Left lobe of liver (tissue), 2 donors: ENCODE measurements around the gene OR1M1. TPM values are rescaled to one million over a fixed set of nuclear protein-coding genes. Genes with fewer than 3 reads are reported as not detected.

Experiments
- ATAC-seq: fragments of 200-7000 bp; cut with Tn5 transposase; one replicate; pipeline ENCODE4 v1.9.1; 2020; ENCODE audit warnings: mild to moderate bottlenecking, moderate library complexity
- DNase-seq: peaks from one replicate; pipeline ENCODE4 v3.0.0-alpha.2; 2020; ENCODE audit warnings: low spot score
- total RNA-seq: library from RNA; stranded (reverse); gene quantifications from one replicate; pipeline ENCODE4 v1.2.1, GENCODE V29; 2021
- donor health status: DM: no; HTN: no; CAD: no; lungs with moderate emphysema.
- donor health status: DM: no; HTN: yes; CAD: no.

The OR1M1 gene
- total RNA-seq, 1 donor from 2014 or later, result not detected

DNA sequence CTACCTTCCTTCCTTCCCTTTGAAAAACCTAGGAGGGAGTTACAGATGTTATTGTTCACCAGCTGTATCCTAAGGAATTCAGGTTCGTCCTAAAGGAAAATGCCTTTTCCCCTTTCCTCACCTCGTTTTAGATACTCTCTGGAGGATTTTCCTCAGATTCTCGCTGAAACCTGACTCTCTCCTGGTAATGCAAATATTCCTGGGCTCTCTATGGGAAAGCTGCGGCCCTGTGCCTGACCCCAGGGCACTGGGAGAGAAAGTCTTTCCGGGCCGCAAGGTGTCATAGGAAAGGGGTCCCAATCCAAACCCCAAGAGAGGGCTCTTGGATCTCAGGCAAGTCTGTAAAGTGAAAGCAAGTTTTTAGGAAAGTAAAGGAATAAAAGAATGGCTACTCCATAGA is 13.1 kb upstream of the OR1M1 start:
- ATAC-seq (no peak), DNase-seq (no peak)

DNA sequence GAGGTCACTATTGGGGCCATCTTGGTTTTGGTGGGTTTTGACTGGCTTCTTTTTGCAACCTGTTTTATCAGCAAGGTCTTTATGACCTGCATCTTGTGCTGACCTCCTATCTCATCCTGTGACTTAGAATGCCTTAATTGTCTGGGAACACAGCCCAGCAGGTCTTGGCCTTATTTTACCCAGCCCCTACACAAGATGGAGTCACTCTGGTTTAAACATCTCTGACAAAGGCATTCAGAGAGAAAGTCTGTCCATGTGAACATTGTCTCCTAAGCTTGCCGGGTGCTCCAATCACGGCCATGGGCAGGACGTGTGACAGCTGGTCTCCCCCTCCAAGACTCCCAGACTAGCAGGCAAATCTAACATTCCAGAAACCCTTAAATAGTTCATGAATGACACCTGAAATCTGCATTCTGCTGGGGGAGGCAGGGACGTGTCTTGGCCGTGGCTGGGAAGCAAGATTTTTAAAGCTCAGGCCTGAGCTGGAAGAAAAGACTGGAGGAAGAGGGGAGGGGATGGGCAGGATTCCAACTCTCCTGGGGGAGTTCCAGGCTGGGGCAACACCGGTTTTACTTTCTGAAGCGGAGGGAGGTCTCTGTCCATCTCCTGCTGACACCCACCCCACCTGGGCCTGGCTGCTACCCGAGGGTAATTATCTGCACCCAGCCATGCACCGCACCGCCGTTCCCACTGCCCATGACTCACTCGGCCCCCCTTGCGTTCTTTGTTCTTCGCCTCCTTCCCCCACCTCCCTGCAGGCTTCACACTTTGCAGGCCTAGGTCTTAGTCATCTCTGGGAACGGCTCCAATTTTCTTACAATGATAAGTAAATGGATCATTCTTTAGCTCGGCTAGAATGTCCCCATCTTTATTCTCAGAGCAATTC is 11.6 kb upstream of the OR1M1 start:
- no peak for DNase-seq
- peak; percentile 13 for ATAC-seq

DNA sequence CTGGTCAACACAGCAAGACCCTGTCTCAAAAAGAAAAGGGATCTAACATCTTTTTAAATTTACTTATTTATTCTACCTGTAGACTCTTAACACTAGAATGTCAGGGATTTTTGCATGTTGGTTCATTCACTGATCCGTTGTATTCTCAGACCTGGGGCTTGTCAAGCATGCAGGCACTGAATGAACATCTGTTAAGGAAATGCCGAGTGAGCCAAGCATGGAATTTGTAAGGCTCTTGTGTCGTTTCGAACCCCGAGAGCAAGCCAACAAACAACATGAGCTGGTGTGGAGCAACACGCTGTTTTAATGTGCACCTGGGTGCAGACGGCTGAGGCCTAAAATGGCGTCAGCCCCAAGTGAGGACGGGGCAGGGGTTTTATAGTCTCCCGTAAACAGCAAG is 10.0 kb upstream of the OR1M1 start:
- no peak for ATAC-seq
- no peak for DNase-seq

DNA sequence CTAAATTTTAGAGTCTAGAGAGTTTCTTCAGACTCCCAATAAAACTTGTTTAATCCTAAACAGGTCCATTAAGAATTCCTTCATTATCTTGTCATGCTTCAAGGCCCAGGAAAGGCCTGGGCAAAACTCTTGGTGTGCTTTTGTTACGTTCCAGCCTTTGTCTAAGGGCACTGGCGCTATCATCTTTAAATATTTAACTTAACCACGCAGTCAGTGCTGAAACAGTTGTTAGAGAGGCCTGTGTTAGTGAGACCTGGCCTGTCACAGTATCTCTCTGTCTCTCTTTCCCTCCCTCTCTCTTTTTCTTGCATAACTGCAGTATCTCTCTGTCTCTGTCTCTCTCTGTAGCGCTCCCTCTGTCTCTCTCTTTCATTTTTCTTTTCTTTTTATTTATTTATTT is 8.2 kb upstream of the OR1M1 start:
- DNase-seq, result no peak

DNA sequence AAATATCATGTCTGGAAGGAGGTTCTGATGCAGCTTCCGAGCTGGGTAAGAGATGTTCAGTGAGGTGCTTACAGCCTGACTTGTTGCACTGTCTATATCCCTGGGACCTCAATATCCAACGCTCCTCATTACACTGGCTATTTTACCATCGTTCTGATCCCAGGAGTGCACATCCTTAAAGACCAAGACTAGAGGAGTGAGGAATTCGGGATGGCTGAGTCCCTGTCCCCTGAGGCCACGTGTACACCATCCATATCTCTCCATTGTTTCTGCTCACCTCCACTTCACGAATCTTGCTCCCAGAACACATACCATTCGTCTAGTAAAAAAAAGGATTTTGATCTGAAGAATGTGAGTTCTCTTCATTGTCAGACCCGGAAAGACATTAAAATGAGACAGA is 20.5 kb downstream of the OR1M1 start, which contains the start of gene OR7G2:
TSS of gene OR7G2 (minus strand) at position 101 of the 400 bp plus-strand sequence. CDS start 4,232 bp downstream, outside the sequence.
- ATAC-seq (no peak), DNase-seq (no peak)

More for the DNA sequence above, 8.2 kb upstream of the OR1M1 start:
- ATAC-seq, result no peak

DNA sequence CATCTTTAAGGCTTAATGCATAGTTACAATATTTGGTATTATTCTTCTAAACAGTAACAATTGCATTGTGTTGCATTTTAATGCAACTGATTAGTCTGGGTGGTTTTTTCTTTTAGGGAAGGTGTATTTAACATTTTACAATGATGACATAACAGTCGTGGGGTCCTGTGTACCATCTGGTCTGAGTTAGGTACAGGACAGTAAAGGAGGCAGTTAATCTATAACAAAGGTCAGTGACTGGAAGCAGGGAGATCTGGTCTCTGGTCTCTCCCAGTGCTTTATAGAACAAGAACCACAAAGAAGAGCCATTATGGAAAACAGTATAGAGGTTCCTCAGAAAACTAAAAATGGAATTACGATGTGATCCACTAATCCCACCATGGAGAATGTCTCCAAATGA is 23.1 kb downstream of the OR1M1 start:
- DNase-seq (no peak), ATAC-seq (no peak)

DNA sequence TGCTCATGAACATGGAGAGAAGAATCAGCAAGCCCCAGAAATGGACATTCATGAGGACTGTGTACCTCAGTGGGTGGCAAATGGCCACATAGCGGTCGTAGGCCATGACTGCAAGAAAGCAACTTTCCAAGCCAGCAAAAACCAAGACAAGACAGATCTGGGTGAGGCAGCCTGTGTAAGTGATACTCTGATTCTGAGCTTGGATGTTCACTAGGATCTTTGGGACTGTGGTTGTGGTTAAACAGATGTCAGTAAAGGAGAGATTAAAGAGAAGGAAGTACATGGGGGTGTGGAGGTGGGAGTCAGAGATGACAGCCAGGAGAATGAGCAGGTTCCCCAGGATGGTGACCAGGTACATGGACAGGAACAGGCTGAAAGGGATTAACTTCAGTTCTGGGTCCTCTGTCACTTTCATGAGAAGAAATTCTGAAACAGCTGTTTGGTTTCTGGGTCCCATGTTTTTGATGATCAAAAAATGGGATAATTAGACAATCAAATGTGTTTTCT is 28.5 kb downstream of the OR1M1 start, which contains the start of gene OR7G1:
TSS of gene OR7G1 (minus strand) at position 457 of the 507 bp plus-strand sequence. CDS start at position 457, 0 bp downstream.
- ATAC-seq, result no peak
- DNase-seq, result no peak

DNA sequence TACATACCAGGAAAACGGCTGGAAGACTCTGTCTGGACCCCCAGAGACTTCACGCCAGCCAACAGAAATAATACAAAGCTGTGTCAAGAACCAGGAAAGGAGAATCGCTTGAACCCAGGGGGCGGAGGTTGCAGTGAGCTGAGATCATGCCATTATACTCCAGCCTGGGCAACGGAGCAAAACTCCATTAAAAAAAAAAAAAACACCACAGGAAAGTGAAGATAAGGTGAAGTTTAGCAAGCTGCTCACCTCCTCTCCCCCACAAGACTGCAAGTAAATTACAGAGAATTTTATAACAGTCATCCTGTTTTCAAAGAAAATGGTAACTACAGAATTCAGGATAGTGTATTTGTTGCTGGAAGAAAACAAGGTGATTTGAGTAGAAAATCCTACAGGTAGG is 29.7 kb downstream of the OR1M1 start:
- DNase-seq, result no peak
- ATAC-seq, result no peak

DNA sequence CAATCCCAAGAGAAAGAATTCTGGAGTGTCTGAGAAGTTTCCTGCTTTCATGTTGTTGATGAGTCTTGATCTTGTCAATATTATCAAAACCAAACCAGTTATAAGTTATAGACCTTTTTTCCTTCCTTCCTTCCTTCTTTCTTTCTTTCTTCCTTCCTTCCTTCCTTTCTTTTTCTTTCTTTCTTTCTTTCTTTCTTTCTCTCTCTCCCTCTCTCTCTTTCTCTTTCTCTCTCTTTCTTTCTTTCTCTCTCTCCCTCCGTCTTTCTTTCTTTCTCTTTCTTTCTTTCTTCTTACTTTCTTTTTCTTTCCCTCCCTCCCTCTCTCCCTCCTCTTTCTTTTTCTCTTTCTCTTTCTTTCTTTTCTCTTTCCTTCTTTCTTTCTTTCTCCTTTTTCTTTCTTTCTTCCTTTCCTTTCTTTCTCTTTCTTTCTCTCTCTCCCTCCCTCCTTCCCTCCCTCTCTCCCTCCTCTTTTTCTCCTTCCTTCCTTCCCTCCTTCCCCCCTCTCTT is 40.1 kb downstream of the OR1M1 start, which contains the start of gene OR7G3:
TSS of gene OR7G3 (minus strand) at position 51 of the 506 bp plus-strand sequence. CDS start at position 51, 0 bp downstream.
- DNase-seq, result no peak
- ATAC-seq, result no peak

DNA sequence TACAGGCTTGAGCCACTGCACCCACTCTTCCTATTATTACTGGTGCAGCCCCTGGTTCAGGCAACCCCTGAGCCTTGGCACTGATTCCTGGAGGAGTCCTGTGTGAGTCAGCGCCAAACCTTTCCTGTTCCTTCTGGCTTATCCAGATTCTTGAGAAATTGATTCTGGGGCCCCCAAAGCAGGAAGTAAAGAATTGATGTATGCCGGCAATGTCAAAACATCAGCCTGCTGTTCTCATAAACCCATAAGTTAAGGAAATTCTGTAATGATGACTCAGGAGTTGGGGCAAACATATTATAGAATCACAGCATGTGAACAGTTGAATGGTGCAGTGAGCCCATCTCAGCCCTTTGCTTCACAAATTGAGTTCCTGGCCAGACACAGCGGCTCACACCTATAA is 41.3 kb downstream of the OR1M1 start:
- DNase-seq (no peak), ATAC-seq (no peak)

DNA sequence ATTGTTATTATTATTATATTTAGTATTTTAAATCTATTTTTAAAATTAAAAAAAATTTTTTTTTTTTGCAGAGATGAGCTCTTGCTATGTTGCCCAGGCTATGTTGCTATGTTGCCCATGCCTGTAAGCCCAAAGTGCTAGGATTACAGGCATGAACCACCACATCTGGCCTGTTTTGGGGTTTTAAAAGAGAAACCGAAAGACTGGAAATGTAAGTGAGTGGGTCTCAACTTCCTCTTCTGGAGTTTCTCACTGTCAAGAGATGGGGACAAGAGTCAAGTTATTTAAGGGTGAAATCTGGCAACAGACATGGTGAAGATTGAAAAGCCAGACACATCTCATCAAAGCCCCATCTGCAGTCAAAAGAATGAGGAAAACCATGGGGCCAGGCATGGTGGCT is 44.1 kb downstream of the OR1M1 start:
- DNase-seq, result no peak
- ATAC-seq, result no peak

DNA sequence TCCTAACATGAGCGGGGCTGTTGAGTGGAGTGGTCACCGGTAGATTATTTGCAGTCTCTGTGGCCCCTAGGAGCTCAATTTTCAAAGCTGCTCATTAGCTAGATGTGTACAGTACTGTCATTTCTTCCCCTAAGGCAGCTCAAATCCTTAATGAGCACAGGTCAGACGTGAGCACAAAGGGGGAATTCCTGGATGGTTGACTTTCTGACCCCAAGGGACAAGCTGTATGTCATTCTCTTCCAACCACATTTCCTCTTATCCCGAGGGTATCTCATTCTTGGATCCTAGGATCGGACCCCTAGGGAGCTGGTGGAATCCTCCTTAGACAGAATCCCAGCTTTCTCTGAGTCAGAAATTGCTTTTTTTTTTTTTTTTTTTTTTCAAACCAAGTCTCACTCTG is 45.6 kb downstream of the OR1M1 start:
- ATAC-seq, result no peak
- DNase-seq, result no peak

DNA sequence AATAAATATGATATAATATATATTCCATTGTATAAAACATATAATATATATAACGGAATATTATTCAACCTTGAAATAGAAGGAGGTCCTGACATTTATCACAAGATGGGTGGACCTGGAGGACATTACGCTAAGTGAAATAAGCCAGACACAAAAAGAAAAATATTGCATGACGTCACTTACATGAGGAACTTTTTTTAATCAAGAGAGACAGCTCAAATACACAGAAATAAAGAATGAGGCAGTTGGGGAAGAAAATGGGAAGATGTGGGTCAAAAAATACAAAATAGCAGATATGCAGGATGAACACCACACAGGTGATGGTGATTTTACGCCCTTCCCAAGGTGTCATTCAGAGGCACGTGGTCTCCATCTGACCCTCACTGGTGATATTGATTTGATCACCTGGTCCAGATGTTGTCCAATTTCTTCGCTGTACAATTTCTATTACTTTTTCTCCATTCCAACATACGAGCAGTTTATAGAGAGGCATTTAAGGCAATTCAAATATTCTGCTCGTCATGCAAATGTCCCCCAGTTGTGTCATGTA is 52.8 kb downstream of the OR1M1 start:
- peak; percentile 4 for ATAC-seq
- DNase-seq, result no peak

DNA sequence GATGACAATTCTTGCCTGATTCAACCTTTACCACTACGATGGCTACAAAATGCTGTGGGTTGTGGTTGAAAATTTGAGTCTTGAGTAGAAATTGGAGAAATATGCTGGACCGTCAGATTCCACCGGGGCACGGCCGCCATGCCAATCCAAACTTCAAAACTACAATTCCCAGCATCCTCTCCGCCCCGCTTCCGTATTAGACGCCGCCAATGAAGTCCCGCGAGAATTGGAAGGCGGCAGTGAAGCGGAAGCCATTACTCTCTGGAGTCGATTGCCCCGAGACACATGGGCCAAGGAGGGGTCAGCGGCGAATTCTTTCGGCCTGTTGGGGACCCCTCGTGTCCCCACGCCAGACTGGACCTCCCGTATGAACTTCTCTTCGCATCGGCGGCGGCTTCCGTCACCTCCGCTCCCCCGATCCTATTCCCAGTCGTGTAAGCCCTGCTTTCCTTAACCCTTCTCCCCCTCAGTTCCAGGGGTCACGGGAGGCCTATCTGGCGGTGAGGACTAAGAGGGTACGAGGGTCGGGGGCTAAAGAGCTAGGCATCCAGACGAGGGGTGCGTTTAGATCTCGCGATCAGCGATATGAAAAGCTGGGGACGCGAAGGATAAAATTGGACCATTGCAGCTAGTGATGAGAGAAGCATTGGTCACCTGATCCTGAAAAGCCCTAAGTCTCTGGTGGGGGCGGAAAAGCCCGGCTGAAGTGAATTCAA is 53.5 kb downstream of the OR1M1 start, which contains the start of gene ZNF317:
TSS of gene ZNF317 (plus strand) at position 239 of the 716 bp plus-strand sequence. CDS start 15,620 bp downstream, outside the sequence.
- ATAC-seq (peak; percentile 96), DNase-seq (peak; percentile 92)

DNA sequence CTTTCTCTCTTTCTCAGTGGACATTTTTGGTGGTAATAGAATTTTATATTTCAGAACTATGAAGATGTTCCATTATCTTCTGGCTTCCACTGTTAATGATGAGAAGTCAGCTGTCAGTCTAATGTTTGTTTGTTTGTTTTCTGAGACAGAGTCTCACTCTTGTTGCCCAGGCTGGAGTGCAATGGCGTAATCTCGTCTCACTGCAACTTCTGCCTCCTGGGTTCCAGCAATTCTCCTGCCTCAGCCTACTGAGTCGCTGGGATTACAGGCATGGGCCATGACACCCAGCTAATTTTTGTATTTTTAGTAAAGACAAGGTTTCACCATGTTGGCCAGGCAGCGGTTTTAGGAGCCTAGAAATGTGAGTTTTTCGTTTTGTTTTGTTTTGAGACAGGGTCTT is 58.1 kb downstream of the OR1M1 start:
- no peak for DNase-seq
- no peak for ATAC-seq

Other genes starting within 250 kb of the OR1M1 start
- not detected for gene MUC16, start 76.7 kb upstream of the OR1M1 start, total RNA-seq
- gene OR7G2, start 20.4 kb downstream of the OR1M1 start, total RNA-seq, result not detected
- gene OR7G1, start 28.7 kb downstream of the OR1M1 start, total RNA-seq, result not detected
- not detected for gene OR7G3, start 39.9 kb downstream of the OR1M1 start, total RNA-seq
- gene ZNF317, start 53.3 kb downstream of the OR1M1 start, total RNA-seq, result 10.3 TPM
- gene OR7D2, start 91.9 kb downstream of the OR1M1 start, total RNA-seq, result not detected
- gene OR7D4, start 132.5 kb downstream of the OR1M1 start, total RNA-seq, result not detected
- not detected for gene OR7E24, start 163.9 kb downstream of the OR1M1 start, total RNA-seq
- 0.93 TPM for gene ZNF699, start 222.8 kb downstream of the OR1M1 start, total RNA-seq
- gene ZNF559, start 237.1 kb downstream of the OR1M1 start, total RNA-seq, result 3.8 TPM